H1 (cell line): ENCODE results near the gene CD53. TPM values are rescaled to one million over a fixed set of nuclear protein-coding genes. Genes with fewer than 3 reads are reported as not detected.

Experiments used
- CTCF ChIA-PET: fragments of 300-600 bp; sonication (Branson Sonifier 250); formaldehyde crosslinking; loops from one replicate; lab custom pipeline; 2021; ENCODE audit not compliant: partially characterized antibody; lab: Charles Lee
- POLR2A ChIA-PET: fragments of 300-600 bp; sonication (Branson Sonifier 250); formaldehyde crosslinking; loops from one replicate; lab custom pipeline; 2021; ENCODE audit warnings: inconsistent platforms; ENCODE audit not compliant: partially characterized antibody; lab: Charles Lee
- DNase-seq, 2 experiments: peaks; one replicate each; pipeline versions ENCODE4 v3.0.0 to v3.0.0-alpha.2; 2010 to 2022; ENCODE audit warnings: low spot score in 2 of 2, low read depth in 1 of 2, mixed read lengths in 1 of 2
- FAIRE-seq: peaks from 2 replicates; lab custom pipeline; 2011; peaks lifted over from hg19 to GRCh38; lab: Jason Lieb, UNC
- H2AFZ ChIP-seq: 2 replicates; pipeline ENCODE4 v1.8.1; 2012; ENCODE audit warnings: low read length, inconsistent platforms
- H2AK5ac ChIP-seq: 2 replicates; pipeline ENCODE4 v1.6.1; 2013; ENCODE audit warnings: low read depth, low read length
- H2BK120ac ChIP-seq: replicated peaks from 2 replicates; pipeline ENCODE3; 2013; ENCODE audit warnings: low read depth, low read length, inconsistent platforms
- H2BK12ac ChIP-seq: 2 replicates; pipeline ENCODE4 v1.6.1; 2013; ENCODE audit warnings: low read depth, low read length
- H2BK15ac ChIP-seq: 2 replicates; pipeline ENCODE4 v1.6.1; 2013; ENCODE audit warnings: low read length
- H2BK20ac ChIP-seq: 2 replicates; pipeline ENCODE4 v1.6.1; 2013; ENCODE audit warnings: low read length
- H2BK5ac ChIP-seq: 2 replicates; pipeline ENCODE4 v1.6.1; 2013; ENCODE audit warnings: low read depth, low read length
- H3K14ac ChIP-seq: 2 replicates; pipeline ENCODE4 v1.6.1; 2013; ENCODE audit warnings: inconsistent platforms; ENCODE audit not compliant: insufficient read length
- H3K18ac ChIP-seq: 2 replicates; pipeline ENCODE4 v1.6.1; 2013; ENCODE audit warnings: low read length; ENCODE audit errors: extremely low read depth
- H3K23ac ChIP-seq: 2 replicates; pipeline ENCODE4 v1.6.1; 2013; ENCODE audit warnings: inconsistent platforms; ENCODE audit not compliant: insufficient read length
- H3K23me2 ChIP-seq: 2 replicates; pipeline ENCODE4 v1.6.1; 2013; ENCODE audit warnings: low read depth, low read length
- H3K27ac ChIP-seq: 2 replicates; pipeline ENCODE4 v1.6.1; 2011; ENCODE audit warnings: low read depth, low read length, inconsistent platforms
- H3K27me3 ChIP-seq, 4 experiments: replicated peaks in 1 of 4; 1 replicate in 1 of 4; 2 replicates in 3 of 4; pipeline versions ENCODE4 v1.6.1 to v1.8.1; 2011 to 2013; ENCODE audit warnings: low read length in 3 of 4, mild to moderate bottlenecking in 3 of 4, inconsistent platforms in 2 of 4, mixed read lengths in 2 of 4, moderate library complexity in 1 of 4; ENCODE audit not compliant: control insufficient read depth in 3 of 4, insufficient read depth in 3 of 4; ENCODE audit errors: extremely low read depth in 1 of 4
- H3K36me3 ChIP-seq, 4 experiments: 2 replicates each; pipeline versions ENCODE4 v1.6.1 to v1.8.1; 2011 to 2013; ENCODE audit warnings: mild to moderate bottlenecking in 4 of 4, low read length in 3 of 4, moderate library complexity in 2 of 4, control low read depth in 1 of 4, inconsistent platforms in 1 of 4; ENCODE audit not compliant: insufficient read depth in 4 of 4, control insufficient read depth in 2 of 4
- H3K4ac ChIP-seq: replicated peaks from 2 replicates; pipeline ENCODE3; 2013; ENCODE audit warnings: low read length, low read depth, mixed read lengths, inconsistent platforms; ENCODE audit not compliant: insufficient read length
- H3K4me1 ChIP-seq, 4 experiments: replicated peaks in 1 of 4; 1 replicate in 1 of 4; 2 replicates in 3 of 4; pipeline versions ENCODE4 v1.6.1 to v1.8.1; 2011 to 2013; ENCODE audit warnings: low read length in 3 of 4, inconsistent platforms in 2 of 4, mixed read lengths in 1 of 4; ENCODE audit not compliant: insufficient read depth in 4 of 4, control insufficient read depth in 3 of 4
- H3K4me2 ChIP-seq, 2 experiments: 2 replicates each; pipeline versions ENCODE4 v1.6.1 to v1.8.1; 2011 to 2013; ENCODE audit warnings: low read depth in 2 of 2, low read length in 2 of 2, control low read depth in 1 of 2, inconsistent platforms in 1 of 2, mild to moderate bottlenecking in 1 of 2; ENCODE audit not compliant: insufficient read depth in 1 of 2
- H3K4me3 ChIP-seq, 4 experiments: fragments of 200-600, 300-600 bp in 1 of 4; sonication (generic), shearing (Covaris generic), sonication (Bioruptor Twin) in 1 of 4; 2 replicates each; pipeline versions ENCODE4 v1.5.1 to v1.8.1; 2011 to 2016; ENCODE audit warnings: low read length in 4 of 4, low read depth in 3 of 4, control low read depth in 2 of 4, inconsistent platforms in 2 of 4, mild to moderate bottlenecking in 2 of 4, mixed read lengths in 1 of 4, moderate library complexity in 1 of 4; ENCODE audit not compliant: insufficient read depth in 2 of 4; ENCODE audit errors: extremely low read depth in 1 of 4
- H3K56ac ChIP-seq: replicated peaks from 2 replicates; pipeline ENCODE3; 2013; ENCODE audit warnings: low read depth, mild to moderate bottlenecking, mixed read lengths, low read length, inconsistent platforms; ENCODE audit not compliant: insufficient read length
- H3K79me1 ChIP-seq: 2 replicates; pipeline ENCODE4 v1.6.1; 2013; ENCODE audit warnings: low read depth, low read length, control low read depth
- H3K79me2 ChIP-seq, 2 experiments: 2 replicates each; pipeline versions ENCODE4 v1.6.1 to v1.8.1; 2012 to 2013; ENCODE audit warnings: low read length in 2 of 2, mild to moderate bottlenecking in 2 of 2, inconsistent platforms in 1 of 2; ENCODE audit not compliant: insufficient read depth in 2 of 2, control insufficient read depth in 1 of 2
- H3K9ac ChIP-seq, 4 experiments: replicated peaks in 1 of 4; 1 replicate in 1 of 4; 2 replicates in 3 of 4; pipeline versions ENCODE4 v1.6.1 to v1.8.1; 2011 to 2013; ENCODE audit warnings: low read depth in 3 of 4, low read length in 3 of 4, control low read depth in 2 of 4, mild to moderate bottlenecking in 2 of 4, moderate library complexity in 2 of 4, inconsistent platforms in 1 of 4; ENCODE audit errors: extremely low read depth in 1 of 4
- H3K9me3 ChIP-seq, 2 experiments: 2 replicates each; pipeline versions ENCODE4 v1.6.1 to v1.8.1; 2012 to 2013; ENCODE audit warnings: mild to moderate bottlenecking in 2 of 2, moderate library complexity in 2 of 2, control low read depth in 1 of 2, inconsistent platforms in 1 of 2, low read depth in 1 of 2, low read length in 1 of 2, mixed read lengths in 1 of 2; ENCODE audit not compliant: insufficient read depth in 2 of 2
- H4K20me1 ChIP-seq, 2 experiments: replicated peaks in 1 of 2; 2 replicates each; pipeline versions ENCODE3 to v1.8.1; 2011 to 2013; ENCODE audit warnings: inconsistent platforms in 2 of 2, low read length in 2 of 2, mild to moderate bottlenecking in 1 of 2; ENCODE audit not compliant: insufficient read depth in 2 of 2, control insufficient read depth in 1 of 2
- H4K5ac ChIP-seq: 2 replicates; pipeline ENCODE4 v1.6.1; 2013; ENCODE audit warnings: low read length, low read depth, mixed read lengths, inconsistent platforms; ENCODE audit not compliant: insufficient read length
- H4K8ac ChIP-seq: 2 replicates; pipeline ENCODE4 v1.8.0; 2013; ENCODE audit warnings: mild to moderate bottlenecking, moderate library complexity, low read length, inconsistent platforms; ENCODE audit not compliant: insufficient read depth; ENCODE audit errors: extremely low read depth
- H4K91ac ChIP-seq: replicated peaks from 2 replicates; pipeline ENCODE3; 2013; ENCODE audit warnings: low read length, mixed read lengths, inconsistent platforms; ENCODE audit not compliant: insufficient read length
- BACH1 ChIP-seq: IDR thresholded peaks from 2 replicates; pipeline ENCODE4 v1.6.1; 2012; ENCODE audit warnings: low read length, improper control_type of control experiment
- CBX5 ChIP-seq: fragments of 300-800, 300-1000 bp; sonication (generic); IDR thresholded peaks from 2 replicates; pipeline ENCODE4 v1.7.1; 2016; ENCODE audit warnings: antibody characterized with exemption, low read length, low read depth
- CBX8 ChIP-seq: fragments of 300-800, 300-1000 bp; sonication (generic); IDR thresholded peaks from 2 replicates; pipeline ENCODE4 v1.7.1; 2016; ENCODE audit warnings: low read depth, low read length, borderline replicate concordance
- CHD2 ChIP-seq: IDR thresholded peaks from 2 replicates; pipeline ENCODE4 v1.6.1; 2012; ENCODE audit warnings: low read length, improper control_type of control experiment
- JUN ChIP-seq: IDR thresholded peaks from 2 replicates; pipeline ENCODE4 v1.6.1; 2011; ENCODE audit warnings: low read depth, mild to moderate bottlenecking, improper control_type of control experiment, low read length
- POLR2A ChIP-seq, 2 experiments: IDR thresholded peaks; 1 replicate in 1 of 2; 2 replicates in 1 of 2; pipeline ENCODE4 v1.6.1; 2011; ENCODE audit warnings: low read depth in 2 of 2, low read length in 2 of 2, mild to moderate bottlenecking in 2 of 2; ENCODE audit errors: control extremely low read depth in 1 of 2
- POLR2AphosphoS5 ChIP-seq: IDR thresholded peaks from 2 replicates; pipeline ENCODE4 v1.6.1; 2011; ENCODE audit warnings: low read depth, low read length
- SIRT6 ChIP-seq: IDR thresholded peaks from one replicate; pipeline ENCODE4 v1.7.1; 2012; ENCODE audit warnings: low read length, inconsistent platforms
- TAF7 ChIP-seq: optimal IDR thresholded peaks from 2 replicates; pipeline ENCODE3; 2011; ENCODE audit warnings: low read depth, mild to moderate bottlenecking, inconsistent platforms, low read length, moderate library complexity, borderline replicate concordance
- USF2 ChIP-seq: IDR thresholded peaks from 2 replicates; pipeline ENCODE4 v1.6.1; 2011; ENCODE audit warnings: low read length, improper control_type of control experiment
- WGBS, 2 experiments: shearing (Covaris generic) in 1 of 2; methylation state at CpG; one replicate each; pipeline versions ENCODE4 v1.1.6 to v1.1.7; 2013 to 2015; ENCODE audit warnings: low lambda C conversion rate in 2 of 2, mixed read lengths in 2 of 2, inconsistent platforms in 1 of 2, low coverage in 1 of 2, missing lambda C conversion rate in 1 of 2; ENCODE audit not compliant: insufficient replicate concordance in 2 of 2, insufficient coverage in 1 of 2, insufficient read length in 1 of 2; ENCODE audit errors: extremely low coverage in 1 of 2, missing lambda C conversion rate in 1 of 2; 5-methylcytosine and 5-hydroxymethylcytosine counted together
- polyA plus RNA-seq, 7 experiments: library from polyadenylated mRNA; depleted of rRNA in 3 of 7; stranded (reverse) in 5 of 7; unstranded in 2 of 7; fragments of >200 nt in 5 of 7; fragments of 200-250 nt in 2 of 7; gene quantifications; 1 replicate in 5 of 7; 2 replicates in 1 of 7; 4 replicates in 1 of 7; pipeline versions ENCODE4 v1.2.1 to v1.2.3, GENCODE V29; 2011 to 2013; ENCODE audit warnings: missing spikeins in 2 of 7, mixed read lengths in 2 of 7
- total RNA-seq: library from RNA; stranded (reverse); fragmentation: NEBNext Ultra II Directional; extraction: Animal tissue kit (Norgen Biotek cat#: 25700); gene quantifications from 2 replicates; pipeline ENCODE4 v1.2.1, GENCODE V29; 2021
- TF ChIP-seq, protein P1 (sequence below): IDR thresholded peaks from 2 replicates; pipeline ENCODE4 v1.6.1; 2012; ENCODE audit warnings: low read length, inconsistent platforms

CD53 gene
- total and polyA plus RNA-seq, 2 of the 8 experiments (the other 6 are each of a cell fraction or from before 2014, with no cell fraction given): 0.56 to 1.0 TPM

DNA sequence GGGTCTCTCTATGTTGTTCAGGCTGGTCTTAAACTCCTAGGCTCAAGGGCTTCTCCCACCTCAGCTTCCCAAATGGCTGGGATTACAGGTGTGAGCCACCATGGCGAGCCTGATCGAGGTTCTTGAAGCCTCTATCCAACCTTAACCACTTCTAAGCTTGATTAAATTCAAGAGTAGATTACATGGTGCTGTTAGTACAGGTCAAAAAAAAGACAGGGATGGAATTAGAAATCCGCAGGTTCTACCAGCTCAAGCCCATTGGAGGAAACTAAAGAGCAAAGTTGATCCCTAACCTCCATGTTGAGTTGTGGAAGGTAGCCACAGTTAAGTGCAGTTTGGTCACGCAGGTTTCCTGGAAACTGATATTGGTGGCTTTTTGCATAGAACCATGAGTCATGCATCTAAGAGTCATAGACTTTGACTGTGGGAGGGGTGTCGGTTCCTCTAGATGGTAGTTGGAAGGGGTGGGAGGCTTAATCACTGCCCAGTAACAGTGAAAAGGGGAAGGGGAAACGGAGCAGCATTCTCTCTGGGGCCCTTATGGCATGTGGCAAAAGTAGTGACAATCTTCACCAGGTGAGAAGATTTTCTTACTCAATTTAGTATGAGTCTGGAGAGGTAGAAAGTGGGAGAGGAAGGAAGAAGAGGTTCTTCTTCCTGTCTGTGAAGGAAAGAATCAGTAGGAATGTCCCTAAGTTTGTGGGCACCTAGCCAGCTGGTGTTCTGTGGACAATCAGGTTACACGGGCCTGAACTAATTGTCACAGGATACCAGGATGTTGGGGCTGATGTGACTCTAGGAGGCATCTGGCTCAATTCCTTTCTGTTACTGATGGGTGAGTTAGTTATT, 7.0 kb downstream of the CD53 start:
- H2BK120ac ChIP-seq: no peak overlapping the region
- H3K23ac ChIP-seq: no peak overlapping the region
- H2AFZ ChIP-seq: no peak overlapping the region
- H2BK20ac ChIP-seq: no peak overlapping the region
- no peak overlapping the region for H3K56ac ChIP-seq
- no peak overlapping the region for H4K5ac ChIP-seq
- no peak overlapping the region for H3K27ac ChIP-seq
- H3K4me2 ChIP-seq: no peak overlapping the region
- peaks cover 0 to 8% of the 10 kb centered on the region in 2 experiments; a peak in 1 of 4 replicates for H3K9me3 ChIP-seq
- 49% methylated on average over 7 of the region's 7 CpGs; no CpG with 5 or more reads in 1 of the 2 experiments for WGBS, 2 experiments
- no peak overlapping the region for H4K91ac ChIP-seq
- H2BK15ac ChIP-seq: no peak overlapping the region
- FAIRE-seq (no peak), DNase-seq (no peak)
- H4K8ac ChIP-seq: no peak overlapping the region
- no peak overlapping the region for H3K9ac ChIP-seq
- H3K79me1 ChIP-seq: no peaks in the 10 kb centered on the region
- H4K20me1 ChIP-seq: no peaks in the 10 kb centered on the region
- H3K4me3 ChIP-seq: no peak overlapping the region
- no peak overlapping the region for H2BK12ac ChIP-seq
- CTCF ChIA-PET: no interaction called here
- no peak overlapping the region for H2BK5ac ChIP-seq
- H2AK5ac ChIP-seq: no peak overlapping the region
- POLR2A ChIA-PET: no interaction called here
- no peak overlapping the region for H3K14ac ChIP-seq
- H3K23me2 ChIP-seq: no peaks in the 10 kb centered on the region
- H3K4me1 ChIP-seq: no peaks in the 10 kb centered on the region
- no peaks in the 10 kb centered on the region for H3K27me3 ChIP-seq
- no peaks in the 10 kb centered on the region for H3K79me2 ChIP-seq
- H3K36me3 ChIP-seq: no peaks in the 10 kb centered on the region
- H3K4ac ChIP-seq: no peak overlapping the region
- H3K18ac ChIP-seq: no peak overlapping the region
- no peak for TF ChIP-seq BACH1
- no peak for TF ChIP-seq CHD2
- TF ChIP-seq, protein P1, sequence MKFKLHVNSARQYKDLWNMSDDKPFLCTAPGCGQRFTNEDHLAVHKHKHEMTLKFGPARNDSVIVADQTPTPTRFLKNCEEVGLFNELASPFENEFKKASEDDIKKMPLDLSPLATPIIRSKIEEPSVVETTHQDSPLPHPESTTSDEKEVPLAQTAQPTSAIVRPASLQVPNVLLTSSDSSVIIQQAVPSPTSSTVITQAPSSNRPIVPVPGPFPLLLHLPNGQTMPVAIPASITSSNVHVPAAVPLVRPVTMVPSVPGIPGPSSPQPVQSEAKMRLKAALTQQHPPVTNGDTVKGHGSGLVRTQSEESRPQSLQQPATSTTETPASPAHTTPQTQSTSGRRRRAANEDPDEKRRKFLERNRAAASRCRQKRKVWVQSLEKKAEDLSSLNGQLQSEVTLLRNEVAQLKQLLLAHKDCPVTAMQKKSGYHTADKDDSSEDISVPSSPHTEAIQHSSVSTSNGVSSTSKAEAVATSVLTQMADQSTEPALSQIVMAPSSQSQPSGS: no peak
- TF ChIP-seq CBX5: no peak
- no peak for TF ChIP-seq SIRT6
- TF ChIP-seq POLR2A (IDR thresholded peaks at IDR 0.05; ENCODE audit: control extremely low read depth in 1 of 2, low read depth in 2 of 2, low read length in 2 of 2): no peak
- no peak for TF ChIP-seq CBX8
- TF ChIP-seq TAF7: no peak
- no peak for TF ChIP-seq JUN
- TF ChIP-seq USF2: no peak
- no peak for TF ChIP-seq POLR2AphosphoS5
